ENCODE data around the gene PCDHGB1. TPM values are rescaled to one million over a fixed set of nuclear protein-coding genes. Genes with fewer than 3 reads are reported as not detected.

Gene PCDHGB1
- total RNA-seq, 1 experiment from 2014 or later = 0.15 TPM

GRCh38 chr5:141366016-141366896 lies 16.4 kb downstream of the PCDHGB1 start:
- no peaks in the 10 kb centered on the region for H3K27me3 ChIP-seq (ENCODE audit: insufficient read depth, low read length)
- ChIA-PET CTCF (no interaction called here), RAD21 (ENCODE audit: low non-redundant PET in 1 of 2, low total read pairs in 2 of 2, uncharacterized antibody in 2 of 2, unreplicated experiment in 2 of 2) (no interaction called here)

More at GRCh38 chr5:141366016-141366896, 16.4 kb downstream of the PCDHGB1 start:
- H3K9ac ChIP-seq (ENCODE audit: low read length) = no peak overlapping the region
- intact Hi-C loops (cut with micrococcal nuclease) = no loop called here
- H3K4me2 ChIP-seq (ENCODE audit: low read length) = no peak overlapping the region
- no peaks in the 10 kb centered on the region for H3K79me2 ChIP-seq (ENCODE audit: insufficient read depth, low read length)
- TF ChIP-seq SIN3A (IDR thresholded peaks at IDR 0.05; ENCODE audit: low read depth) (no peak), ZBTB33 (IDR thresholded peaks at IDR 0.05; ENCODE audit: extremely low read depth, insufficient replicate concordance, low read length) (no peak), YY1 (IDR thresholded peaks at IDR 0.05; ENCODE audit: extremely low read depth, insufficient replicate concordance, low read depth, low read length) (no peak), EZH2phosphoT487 (IDR thresholded peaks at IDR 0.05; ENCODE audit: borderline replicate concordance) (no peak), MAX (IDR thresholded peaks at IDR 0.05) (no peak), CEBPB (IDR thresholded peaks at IDR 0.05; ENCODE audit: low read depth) (no peak), ZNF274 (IDR thresholded peaks at IDR 0.05; ENCODE audit: low read depth, low read length) (no peak), REST (IDR thresholded peaks at IDR 0.05; ENCODE audit: low read depth) (no peak), EZH2 (IDR thresholded peaks at IDR 0.05) (no peak), CTCF (IDR thresholded peaks at IDR 0.05 in 2 of 3, conservative IDR thresholded peaks at IDR 0.05 in 1 of 3; ENCODE audit: borderline replicate concordance in 1 of 3, insufficient read depth in 1 of 3, low read depth in 2 of 3, low read length in 2 of 3) (no peak), JUND (IDR thresholded peaks at IDR 0.05) (no peak), POLR2A (IDR thresholded peaks at IDR 0.05; ENCODE audit: borderline replicate concordance, extremely low read depth, insufficient read depth, insufficient read length) (no peak), POLR2AphosphoS5 (IDR thresholded peaks at IDR 0.05; ENCODE audit: low read depth, low read length) (no peak), ZFX (IDR thresholded peaks at IDR 0.05) (no peak), ATF3 (IDR thresholded peaks at IDR 0.05) (no peak), ELF1 (IDR thresholded peaks at IDR 0.05; ENCODE audit: borderline replicate concordance, low read depth) (no peak), RAD21 (IDR thresholded peaks at IDR 0.05; ENCODE audit: low read depth) (no peak), CBX3 (IDR thresholded peaks at IDR 0.05; ENCODE audit: low read depth) (no peak), FOSL1 (IDR thresholded peaks at IDR 0.05; ENCODE audit: low read depth) (no peak), SP1 (IDR thresholded peaks at IDR 0.05; ENCODE audit: low read depth) (no peak)
- H3K36me3 ChIP-seq (ENCODE audit: control insufficient read depth in 1 of 2, insufficient read depth in 2 of 2, low read length in 2 of 2) = no peaks in the 10 kb centered on the region
- no peak for ATAC-seq
- H3K9me3 ChIP-seq (ENCODE audit: control insufficient read depth in 1 of 2, insufficient read depth in 1 of 2, low read depth in 1 of 2, low read length in 2 of 2) = peaks cover 5 to 16% of the 10 kb centered on the region in 2 experiments; a peak in 2 of 4 replicates
- no peaks in the 10 kb centered on the region for H3K9me2 ChIP-seq (ENCODE audit: insufficient read depth)
- no peak overlapping the region for H2AFZ ChIP-seq (ENCODE audit: low read depth, low read length, poor library complexity, severe bottlenecking)
- H3K4me1 ChIP-seq (ENCODE audit: control insufficient read depth in 1 of 2, insufficient read depth in 2 of 2, low read length in 2 of 2) = no peaks in the 10 kb centered on the region
- H4K20me1 ChIP-seq (ENCODE audit: insufficient read depth) = no peaks in the 10 kb centered on the region
- no peak overlapping the region for H3K4me3 ChIP-seq (replicated peaks in 1 of 2; ENCODE audit: low read depth in 1 of 2, low read length in 2 of 2)
- BruUV-seq (replicated peaks) = no TSS peak
- POLR2A ChIA-PET = no interaction called here
- H3K27ac ChIP-seq (ENCODE audit: low read depth, low read length) = no peak overlapping the region
- no peak for DNase-seq (ENCODE audit: low read depth, low spot score)
